EH (cell line): ENCODE data around the gene DESI2.

Experiments used
- DNase-seq: peaks from one replicate; pipeline ENCODE4 v3.0.0-alpha.2; 2015; ENCODE audit warnings: low read depth

The DESI2 gene

DNA sequence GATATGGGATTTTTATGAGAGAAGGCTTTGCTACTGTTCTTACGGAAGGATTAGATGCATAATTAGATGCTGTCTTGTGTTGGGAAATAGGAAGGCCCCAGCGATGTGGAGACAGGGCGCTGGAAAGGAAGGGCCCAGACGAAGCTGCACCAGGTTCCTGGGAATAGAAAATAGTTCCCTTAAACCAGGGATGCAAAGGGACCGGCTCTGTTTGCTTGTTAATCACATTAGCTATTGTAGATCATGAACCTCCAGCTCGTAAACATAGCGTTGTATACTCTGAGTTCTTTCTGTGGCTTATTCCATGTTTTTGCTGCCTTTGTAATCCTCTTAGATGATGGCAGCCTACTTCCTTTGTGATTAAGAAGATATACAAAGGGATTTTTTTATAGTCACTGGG, 102.7 kb downstream of the DESI2 start:
- no peak for DNase-seq

DNA sequence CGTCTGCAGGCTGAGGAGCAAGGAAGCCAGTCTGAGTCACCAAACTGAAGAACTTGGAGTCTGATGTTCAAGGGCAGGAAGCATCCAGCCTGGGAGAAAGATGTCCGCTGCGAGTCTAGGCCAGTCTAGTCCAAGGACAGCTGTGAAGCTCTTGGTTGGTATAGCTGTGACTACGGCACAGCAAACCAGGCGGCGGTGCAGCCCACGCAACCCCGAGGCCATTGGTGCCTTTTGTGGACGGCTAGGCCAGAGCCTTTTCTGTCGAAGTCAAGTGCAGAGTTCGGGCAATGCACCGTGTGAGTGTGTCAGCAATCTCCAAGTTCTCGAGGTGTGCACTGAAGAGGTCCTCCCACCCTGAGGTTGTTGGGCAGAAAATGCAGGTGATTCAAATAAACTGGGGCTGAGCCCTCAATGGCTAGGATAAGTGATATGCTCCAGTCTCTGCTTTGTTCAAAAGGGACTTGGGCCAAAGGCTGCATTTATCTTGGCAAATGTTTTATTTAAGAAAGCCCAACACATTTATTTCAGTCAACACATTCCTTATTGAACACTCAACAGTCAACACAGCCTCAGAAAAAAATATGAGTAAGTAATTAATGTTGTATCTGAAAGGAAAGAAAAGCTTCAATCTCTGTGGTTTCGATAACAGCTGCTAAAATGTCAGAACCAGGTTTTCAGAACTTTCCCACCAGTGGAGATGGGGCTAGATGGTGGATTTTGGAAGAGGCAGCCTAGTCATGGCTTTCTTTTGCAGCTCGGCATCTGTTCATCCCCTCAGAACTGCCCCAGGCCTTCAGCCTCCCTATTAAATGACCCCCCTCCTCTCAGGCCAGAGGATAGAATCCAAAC, 104.4 kb downstream of the DESI2 start:
- DNase-seq: peak; percentile 85
